Testis (tissue), 3 donors: Measurements from ENCODE around the gene PARS2. TPM values are rescaled to one million over a fixed set of nuclear protein-coding genes. Genes with fewer than 3 reads are reported as not detected.

Experiments
- DNase-seq: peaks from one replicate; pipeline ENCODE4 v3.0.0-alpha.2; 2019
- H3K27ac ChIP-seq, 2 donors: fragments of 200-600 bp; sonication (generic); one replicate each; pipeline ENCODE4 v1.5.1; 2019
- H3K27me3 ChIP-seq: fragments of 200-600 bp; sonication (generic); one replicate; pipeline ENCODE4 v1.5.1; 2019
- H3K36me3 ChIP-seq: fragments of 200-600 bp; sonication (generic); one replicate; pipeline ENCODE4 v1.5.1; 2017; ENCODE audit warnings: low read depth; ENCODE audit errors: missing control alignments
- H3K4me1 ChIP-seq: fragments of 200-600 bp; sonication (generic); one replicate; pipeline ENCODE4 v1.5.1; 2019
- H3K4me3 ChIP-seq, 2 donors: fragments of 200-600 bp; sonication (generic); one replicate each; pipeline ENCODE4 v1.5.1; 2017 to 2019
- H3K9me3 ChIP-seq: fragments of 200-600 bp; sonication (generic); one replicate; pipeline ENCODE4 v1.5.1; 2017
- POLR2A ChIP-seq: fragments of 450-650 bp; IDR thresholded peaks from one replicate; pipeline ENCODE4 v1.6.1; 2017; ENCODE audit warnings: antibody characterized with exemption, mild to moderate bottlenecking, moderate library complexity
- WGBS, 2 donors: methylation state at CpG; one replicate each; pipeline ENCODE4 v1.1.5; 2018; 5-methylcytosine and 5-hydroxymethylcytosine counted together
- intact Hi-C: fragments of 100-400 bp; cut with DNase I; formaldehyde crosslinking; loops from one replicate; pipeline ENCODE4 v1.15.1; 2023; ENCODE audit warnings: low total_unique reads
- polyA plus RNA-seq: library from polyadenylated mRNA; stranded (reverse); fragments of 350-450 nt; fragmentation: Illumina TruSeq; extraction: RNeasy Lipid Tissue Mini Kit (QIAGEN cat#74804); gene quantifications from one replicate; pipeline ENCODE4 v1.2.3, GENCODE V29; 2014; ENCODE audit warnings: low read depth, low replicate concordance; ENCODE audit not compliant: insufficient read depth
- total RNA-seq, 2 donors: library from RNA; depleted of rRNA; stranded (reverse); fragments of >200 nt; gene quantifications; one replicate each; pipeline ENCODE4 v1.2.3, GENCODE V29; 2016
- TF ChIP-seq, protein P1 (sequence below), 3 experiments: fragments of 450-650 bp in 2 of 3; fragments of 200-600 bp in 1 of 3; sonication (generic) in 1 of 3; IDR thresholded peaks; one replicate each; pipeline ENCODE4 v1.5.1; 2016 to 2019; ENCODE audit warnings: antibody characterized with exemption in 3 of 3, mild to moderate bottlenecking in 2 of 3, moderate library complexity in 1 of 3

The PARS2 gene
- total and polyA plus RNA-seq, 3 donors from 2014 or later: 12.8 to 16.5 (median 13.9) TPM

DNA sequence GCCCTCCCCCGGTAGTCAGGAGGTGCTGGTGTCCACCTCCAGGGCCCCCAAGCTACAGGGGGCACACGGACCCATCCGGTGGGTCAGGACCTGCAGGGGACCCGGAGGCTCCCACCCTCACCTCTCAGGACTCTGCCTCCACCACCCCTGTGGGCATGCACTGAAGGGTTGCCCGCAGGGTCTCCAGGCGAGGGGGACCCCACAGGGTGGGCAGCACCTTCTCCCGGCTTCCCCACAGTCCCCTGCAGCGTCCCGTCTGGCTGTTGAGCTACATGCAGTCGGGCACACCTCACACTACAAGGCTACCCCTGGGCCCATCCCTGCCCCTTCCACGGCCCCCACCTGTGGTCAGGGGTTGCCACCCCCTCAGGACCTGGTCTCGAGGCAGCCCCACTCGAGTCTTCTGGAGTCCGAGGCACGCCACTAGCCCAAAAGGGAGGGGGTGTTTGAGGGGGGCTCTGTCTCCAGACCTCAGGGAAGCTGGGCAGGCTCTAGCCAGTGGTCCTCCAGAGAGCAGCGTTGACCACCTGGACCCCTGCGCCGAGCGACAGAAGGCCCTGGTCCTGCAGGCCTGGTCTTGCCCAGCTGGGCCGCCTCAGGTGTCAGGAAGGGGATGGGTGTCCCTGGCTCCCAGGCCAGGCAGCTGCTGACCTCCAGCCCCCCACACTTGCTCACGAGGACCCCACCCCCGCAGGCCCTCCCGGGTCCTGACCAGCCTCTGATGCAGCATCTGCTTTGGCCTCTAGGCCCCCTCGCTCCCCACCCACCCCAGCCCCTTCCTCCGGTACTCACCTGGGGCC is 9.6 kb downstream of the PARS2 start:
- Histone ChIP-seq H3K36me3 (no peaks in the 10 kb centered on the region), H3K27ac (no peak overlapping the region), H3K27me3 (no peaks in the 10 kb centered on the region), H3K4me1 (no peaks in the 10 kb centered on the region), H3K9me3 (no peaks in the 10 kb centered on the region), H3K4me3 (no peak overlapping the region)
- intact Hi-C loops: no loop called here
- DNase-seq: no peak
- TF ChIP-seq, protein P1, sequence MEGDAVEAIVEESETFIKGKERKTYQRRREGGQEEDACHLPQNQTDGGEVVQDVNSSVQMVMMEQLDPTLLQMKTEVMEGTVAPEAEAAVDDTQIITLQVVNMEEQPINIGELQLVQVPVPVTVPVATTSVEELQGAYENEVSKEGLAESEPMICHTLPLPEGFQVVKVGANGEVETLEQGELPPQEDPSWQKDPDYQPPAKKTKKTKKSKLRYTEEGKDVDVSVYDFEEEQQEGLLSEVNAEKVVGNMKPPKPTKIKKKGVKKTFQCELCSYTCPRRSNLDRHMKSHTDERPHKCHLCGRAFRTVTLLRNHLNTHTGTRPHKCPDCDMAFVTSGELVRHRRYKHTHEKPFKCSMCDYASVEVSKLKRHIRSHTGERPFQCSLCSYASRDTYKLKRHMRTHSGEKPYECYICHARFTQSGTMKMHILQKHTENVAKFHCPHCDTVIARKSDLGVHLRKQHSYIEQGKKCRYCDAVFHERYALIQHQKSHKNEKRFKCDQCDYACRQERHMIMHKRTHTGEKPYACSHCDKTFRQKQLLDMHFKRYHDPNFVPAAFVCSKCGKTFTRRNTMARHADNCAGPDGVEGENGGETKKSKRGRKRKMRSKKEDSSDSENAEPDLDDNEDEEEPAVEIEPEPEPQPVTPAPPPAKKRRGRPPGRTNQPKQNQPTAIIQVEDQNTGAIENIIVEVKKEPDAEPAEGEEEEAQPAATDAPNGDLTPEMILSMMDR (IDR thresholded peaks at IDR 0.05): no peak
- TF ChIP-seq POLR2A: no peak
- 82 to 92% methylated on average over 13 to 22 of the region's 25 CpGs for WGBS, 2 donors

DNA sequence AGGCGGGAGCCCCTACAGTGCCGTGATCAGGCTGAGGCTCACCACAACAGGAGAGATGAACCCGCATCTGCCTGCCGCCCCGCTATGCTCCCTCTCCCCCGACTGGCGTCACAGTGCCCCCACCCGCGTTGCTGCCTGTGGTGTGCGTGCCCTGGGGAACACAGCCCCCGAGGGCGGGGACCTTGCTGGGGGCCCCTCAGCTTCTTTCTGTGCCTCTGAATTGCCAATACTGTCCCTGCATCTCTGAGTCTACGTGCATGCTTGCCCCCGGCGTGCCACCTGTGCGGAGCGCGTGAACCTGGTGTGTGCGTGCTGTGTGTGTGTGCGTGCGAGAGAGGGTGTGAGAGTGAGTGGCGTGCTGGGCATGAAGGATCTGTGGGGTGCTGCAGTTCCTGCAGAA is 10.3 kb downstream of the PARS2 start:
- H3K4me3 ChIP-seq: no peak overlapping the region
- H3K36me3 ChIP-seq: no peaks in the 10 kb centered on the region
- 92 to 96% methylated on average over 11 to 22 of the region's 22 CpGs for WGBS, 2 donors
- TF ChIP-seq, protein P1 (IDR thresholded peaks at IDR 0.05): no peak
- no peak for TF ChIP-seq POLR2A
- H3K4me1 ChIP-seq: no peaks in the 10 kb centered on the region
- H3K9me3 ChIP-seq: no peaks in the 10 kb centered on the region
- H3K27ac ChIP-seq: no peak overlapping the region
- DNase-seq: no peak
- intact Hi-C loops: no loop called here
- H3K27me3 ChIP-seq: no peaks in the 10 kb centered on the region

- DNase-seq: no peak
- no peak overlapping the region for H3K27ac ChIP-seq
- no peak overlapping the region for H3K4me3 ChIP-seq
- TF ChIP-seq, protein P1 (IDR thresholded peaks at IDR 0.05): no peak
- no peak for TF ChIP-seq POLR2A
- no peaks in the 10 kb centered on the region for H3K4me1 ChIP-seq
- H3K36me3 ChIP-seq: no peaks in the 10 kb centered on the region
- H3K9me3 ChIP-seq: no peaks in the 10 kb centered on the region
- no peaks in the 10 kb centered on the region for H3K27me3 ChIP-seq
- intact Hi-C loops: no loop called here
- WGBS, 2 donors: 80 to 83% methylated on average over 4 of the region's 4 CpGs
Measured at GRCh38 chr1:54751426-54751825, 12.9 kb downstream of the PARS2 start.

DNA sequence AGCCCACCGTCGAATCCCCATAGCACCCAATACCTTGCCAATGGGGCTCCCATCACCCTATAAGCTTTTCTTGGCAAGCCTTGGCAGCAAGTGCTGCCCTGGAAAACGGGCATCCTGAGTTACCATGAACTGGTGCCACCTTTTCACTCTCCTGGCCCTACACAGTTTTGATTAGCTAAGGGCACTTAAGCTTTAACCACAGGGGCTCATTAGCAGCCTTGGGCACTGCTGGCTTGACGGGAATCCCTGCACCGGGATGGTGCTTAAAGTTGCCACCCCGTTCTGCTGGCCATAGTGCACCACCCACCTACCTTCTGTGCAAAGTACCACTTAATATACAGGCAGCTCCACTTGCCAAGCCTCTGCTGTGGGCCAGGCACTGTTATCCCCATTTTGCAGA is 13.7 kb downstream of the PARS2 start:
- DNase-seq: no peak
- intact Hi-C loops: no loop called here
- no peaks in the 10 kb centered on the region for H3K27me3 ChIP-seq
- H3K4me1 ChIP-seq: no peaks in the 10 kb centered on the region
- 89 to 92% methylated on average over 6 of the region's 6 CpGs for WGBS, 2 donors
- no peaks in the 10 kb centered on the region for H3K36me3 ChIP-seq
- H3K27ac ChIP-seq: no peak overlapping the region
- no peaks in the 10 kb centered on the region for H3K9me3 ChIP-seq
- H3K4me3 ChIP-seq: no peak overlapping the region
- TF ChIP-seq POLR2A: no peak
- TF ChIP-seq, protein P1 (IDR thresholded peaks at IDR 0.05): no peak
